ENCODE data around the gene ABRAXAS1. TPM values are rescaled to one million over a fixed set of nuclear protein-coding genes. Genes with fewer than 3 reads are reported as not detected.

ABRAXAS1 gene
- total RNA-seq, 2 donors from 2014 or later, result 2.4 to 14.0 TPM

GRCh38 chr4:83456184-83456501, 28.8 kb downstream of the ABRAXAS1 start:
- no peaks in the 10 kb centered on the region for H3K27me3 ChIP-seq (replicated peaks; ENCODE audit: insufficient read depth)
- TF ChIP-seq, protein P1, sequence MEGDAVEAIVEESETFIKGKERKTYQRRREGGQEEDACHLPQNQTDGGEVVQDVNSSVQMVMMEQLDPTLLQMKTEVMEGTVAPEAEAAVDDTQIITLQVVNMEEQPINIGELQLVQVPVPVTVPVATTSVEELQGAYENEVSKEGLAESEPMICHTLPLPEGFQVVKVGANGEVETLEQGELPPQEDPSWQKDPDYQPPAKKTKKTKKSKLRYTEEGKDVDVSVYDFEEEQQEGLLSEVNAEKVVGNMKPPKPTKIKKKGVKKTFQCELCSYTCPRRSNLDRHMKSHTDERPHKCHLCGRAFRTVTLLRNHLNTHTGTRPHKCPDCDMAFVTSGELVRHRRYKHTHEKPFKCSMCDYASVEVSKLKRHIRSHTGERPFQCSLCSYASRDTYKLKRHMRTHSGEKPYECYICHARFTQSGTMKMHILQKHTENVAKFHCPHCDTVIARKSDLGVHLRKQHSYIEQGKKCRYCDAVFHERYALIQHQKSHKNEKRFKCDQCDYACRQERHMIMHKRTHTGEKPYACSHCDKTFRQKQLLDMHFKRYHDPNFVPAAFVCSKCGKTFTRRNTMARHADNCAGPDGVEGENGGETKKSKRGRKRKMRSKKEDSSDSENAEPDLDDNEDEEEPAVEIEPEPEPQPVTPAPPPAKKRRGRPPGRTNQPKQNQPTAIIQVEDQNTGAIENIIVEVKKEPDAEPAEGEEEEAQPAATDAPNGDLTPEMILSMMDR (IDR thresholded peaks at IDR 0.05), result no peak
- H3K36me3 ChIP-seq, result peaks cover 3% of the 10 kb centered on the region
- H3K27ac ChIP-seq, result peak overlapping the region; percentile 89 to 99
- H3K9me3 ChIP-seq, result no peaks in the 10 kb centered on the region
- peak overlapping the region; percentile 77 for H3K4me3 ChIP-seq
- ATAC-seq (ENCODE audit: insufficient number of reproducible peaks, low FRiP score, low read depth), result no peak
- H3K4me1 ChIP-seq (ENCODE audit: control insufficient read depth in 1 of 2, low read depth in 2 of 2), result peaks cover 11 to 35% of the 10 kb centered on the region in 2 donors
- DNase-seq (ENCODE audit: low spot score), result no peak

GRCh38 chr4:83455281-83456183, 29.4 kb downstream of the ABRAXAS1 start, which contains the start of the genes HELQ and MRPS18C:
TSS of gene HELQ (minus strand) at chr4:83455823. CDS start at chr4:83455693, 130 bp downstream.
TSS of gene MRPS18C (plus strand) at chr4:83456058. CDS start at chr4:83456078, 20 bp downstream.
- DNase-seq (ENCODE audit: low spot score), result peak; percentile 96
- ATAC-seq (ENCODE audit: insufficient number of reproducible peaks, low FRiP score, low read depth), result peak; percentile 100
- H3K4me1 ChIP-seq (ENCODE audit: control insufficient read depth in 1 of 2, low read depth in 2 of 2), result peaks cover 11 to 35% of the 10 kb centered on the region in 2 donors
- no peaks in the 10 kb centered on the region for H3K9me3 ChIP-seq
- no peaks in the 10 kb centered on the region for H3K36me3 ChIP-seq
- H3K27ac ChIP-seq, result peak within 1 kb of the TSS; percentile 89 to 99
- no peaks in the 10 kb centered on the region for H3K27me3 ChIP-seq (replicated peaks; ENCODE audit: insufficient read depth)
- H3K4me3 ChIP-seq, result peak within 1 kb of the TSS; percentile 77
- TF ChIP-seq, protein P1 (IDR thresholded peaks at IDR 0.05), result peak; percentile 26

GRCh38 chr4:83454686-83455085, 30.2 kb downstream of the ABRAXAS1 start:
- H3K27me3 ChIP-seq (replicated peaks; ENCODE audit: insufficient read depth), result no peaks in the 10 kb centered on the region
- H3K27ac ChIP-seq, result peak overlapping the region; percentile 89 to 99
- H3K4me3 ChIP-seq, result peak overlapping the region; percentile 77
- TF ChIP-seq, protein P1 (IDR thresholded peaks at IDR 0.05), result no peak
- no peaks in the 10 kb centered on the region for H3K9me3 ChIP-seq
- DNase-seq (ENCODE audit: low spot score), result no peak
- peaks cover 11 to 35% of the 10 kb centered on the region in 2 donors for H3K4me1 ChIP-seq (ENCODE audit: control insufficient read depth in 1 of 2, low read depth in 2 of 2)
- H3K36me3 ChIP-seq, result no peaks in the 10 kb centered on the region
- no peak for ATAC-seq (ENCODE audit: insufficient number of reproducible peaks, low FRiP score, low read depth)

- Histone ChIP-seq H3K4me1 (ENCODE audit: control insufficient read depth in 1 of 2, low read depth in 2 of 2) (peaks cover 1 to 11% of the 10 kb centered on the region in 2 donors), H3K27me3 (replicated peaks; ENCODE audit: insufficient read depth) (no peaks in the 10 kb centered on the region), H3K27ac (no peak overlapping the region), H3K4me3 (no peak overlapping the region), H3K9me3 (no peaks in the 10 kb centered on the region), H3K36me3 (peaks cover 9% of the 10 kb centered on the region)
- ATAC-seq (ENCODE audit: insufficient number of reproducible peaks, low FRiP score, low read depth) (no peak), DNase-seq (ENCODE audit: low spot score) (no peak)
- TF ChIP-seq, protein P1 (IDR thresholded peaks at IDR 0.05), result no peak
Measured at GRCh38 chr4:83449009-83449408, 35.9 kb downstream of the ABRAXAS1 start.

GRCh38 chr4:83440899-83441298, 44.0 kb downstream of the ABRAXAS1 start:
- ATAC-seq (ENCODE audit: insufficient number of reproducible peaks, low FRiP score, low read depth) (no peak), DNase-seq (ENCODE audit: low spot score) (no peak)
- no peaks in the 10 kb centered on the region for H3K4me1 ChIP-seq (ENCODE audit: control insufficient read depth in 1 of 2, low read depth in 2 of 2)
- H3K9me3 ChIP-seq, result no peaks in the 10 kb centered on the region
- H3K4me3 ChIP-seq, result no peak overlapping the region
- H3K27me3 ChIP-seq (replicated peaks; ENCODE audit: insufficient read depth), result no peaks in the 10 kb centered on the region
- no peak overlapping the region for H3K27ac ChIP-seq
- H3K36me3 ChIP-seq, result peaks cover 28% of the 10 kb centered on the region
- TF ChIP-seq, protein P1 (IDR thresholded peaks at IDR 0.05), result no peak
